Gastroesophageal sphincter (tissue), 3 donors: ENCODE results near the gene TNP2.

Experiments used
- POLR2AphosphoS5 ChIP-seq: sonication (generic); formaldehyde crosslinking; IDR thresholded peaks from one replicate; pipeline ENCODE4 v1.6.1; 2017; ENCODE audit warnings: antibody characterized with exemption
- TF ChIP-seq, protein P1 (sequence below), 4 experiments: fragments of 200-600 bp in 2 of 4; fragments of 450-650 bp in 2 of 4; sonication (generic) in 1 of 4; IDR thresholded peaks; one replicate each; pipeline ENCODE4 v1.5.1; 2017 to 2019; ENCODE audit warnings: antibody characterized with exemption in 4 of 4, mild to moderate bottlenecking in 2 of 4, moderate library complexity in 2 of 4

DNA sequence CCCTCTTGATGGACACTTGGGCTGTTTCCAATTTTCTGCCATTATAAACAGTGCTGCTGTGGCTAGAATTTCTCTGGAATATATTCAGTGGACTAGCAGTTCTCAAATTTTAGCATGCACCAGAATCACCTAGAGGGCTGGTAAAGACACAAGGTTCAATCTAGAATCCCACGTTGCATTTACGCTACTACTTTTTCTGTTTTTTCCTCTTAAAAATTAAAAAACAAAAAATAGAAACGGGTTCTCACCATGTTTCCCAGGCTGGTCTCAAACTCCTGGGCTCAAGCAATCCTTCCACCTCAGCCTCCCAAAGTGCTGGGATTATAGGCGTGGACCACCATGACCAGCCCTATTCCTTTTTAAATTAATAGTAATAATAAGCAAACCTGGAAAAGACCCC, 26.5 kb upstream of the TNP2 start:
- TF ChIP-seq POLR2AphosphoS5: no peak
- TF ChIP-seq, protein P1, sequence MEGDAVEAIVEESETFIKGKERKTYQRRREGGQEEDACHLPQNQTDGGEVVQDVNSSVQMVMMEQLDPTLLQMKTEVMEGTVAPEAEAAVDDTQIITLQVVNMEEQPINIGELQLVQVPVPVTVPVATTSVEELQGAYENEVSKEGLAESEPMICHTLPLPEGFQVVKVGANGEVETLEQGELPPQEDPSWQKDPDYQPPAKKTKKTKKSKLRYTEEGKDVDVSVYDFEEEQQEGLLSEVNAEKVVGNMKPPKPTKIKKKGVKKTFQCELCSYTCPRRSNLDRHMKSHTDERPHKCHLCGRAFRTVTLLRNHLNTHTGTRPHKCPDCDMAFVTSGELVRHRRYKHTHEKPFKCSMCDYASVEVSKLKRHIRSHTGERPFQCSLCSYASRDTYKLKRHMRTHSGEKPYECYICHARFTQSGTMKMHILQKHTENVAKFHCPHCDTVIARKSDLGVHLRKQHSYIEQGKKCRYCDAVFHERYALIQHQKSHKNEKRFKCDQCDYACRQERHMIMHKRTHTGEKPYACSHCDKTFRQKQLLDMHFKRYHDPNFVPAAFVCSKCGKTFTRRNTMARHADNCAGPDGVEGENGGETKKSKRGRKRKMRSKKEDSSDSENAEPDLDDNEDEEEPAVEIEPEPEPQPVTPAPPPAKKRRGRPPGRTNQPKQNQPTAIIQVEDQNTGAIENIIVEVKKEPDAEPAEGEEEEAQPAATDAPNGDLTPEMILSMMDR (IDR thresholded peaks at IDR 0.05): no peak
